Neural cell (in vitro differentiated cells): Measurements from ENCODE around the gene PIK3IP1. TPM values are rescaled to one million over a fixed set of nuclear protein-coding genes. Genes with fewer than 3 reads are reported as not detected.

Source experiments
- H2AFZ ChIP-seq: fragments of 200-600, 300-800 bp; sonication (generic), shearing (Covaris generic); 2 replicates; pipeline ENCODE4 v1.6.0; 2014; ENCODE audit warnings: low read depth, mild to moderate bottlenecking, antibody characterized with exemption, low read length, moderate library complexity
- H3F3A ChIP-seq: fragments of 200-600 bp; shearing (Covaris generic); 2 replicates; pipeline ENCODE4 v1.6.1; 2016; ENCODE audit warnings: mild to moderate bottlenecking, moderate library complexity, mixed read lengths, antibody characterized with exemption, low read length; ENCODE audit not compliant: insufficient read depth, poor library complexity, severe bottlenecking
- H3K27ac ChIP-seq: fragments of 200-600, 300-800 bp; sonication (generic), shearing (Covaris generic); 2 replicates; pipeline ENCODE4 v1.5.1; 2014; ENCODE audit warnings: mild to moderate bottlenecking, low read length, moderate library complexity
- H3K27me3 ChIP-seq: fragments of 300-800, 200-600 bp; sonication (generic), shearing (Covaris generic); 2 replicates; pipeline ENCODE4 v1.6.0; 2014; ENCODE audit warnings: mild to moderate bottlenecking, low read depth, low read length, moderate library complexity; ENCODE audit not compliant: insufficient read depth
- H3K36me3 ChIP-seq: fragments of 300-800, 200-600 bp; sonication (generic), shearing (Covaris generic); 2 replicates; pipeline ENCODE4 v1.5.1; 2014; ENCODE audit warnings: mild to moderate bottlenecking, antibody characterized with exemption, low read length, moderate library complexity; ENCODE audit not compliant: insufficient read depth
- H3K4me2 ChIP-seq: fragments of 300-800, 200-600 bp; sonication (generic), shearing (Covaris generic); 2 replicates; pipeline ENCODE4 v1.6.0; 2014; ENCODE audit warnings: mild to moderate bottlenecking, low read length
- H3K4me3 ChIP-seq: fragments of 300-800, 200-600 bp; sonication (generic), shearing (Covaris generic); 2 replicates; pipeline ENCODE4 v1.5.1; 2014; ENCODE audit warnings: mild to moderate bottlenecking, low read length, moderate library complexity
- H3K79me2 ChIP-seq: fragments of 200-600 bp; shearing (Covaris generic); replicated peaks from 2 replicates; pipeline ENCODE4 v1.6.0; 2014; ENCODE audit warnings: mild to moderate bottlenecking, low read length, moderate library complexity; ENCODE audit not compliant: insufficient read depth
- H3K9ac ChIP-seq: fragments of 300-800, 200-600 bp; sonication (generic), shearing (Covaris generic); 2 replicates; pipeline ENCODE4 v1.6.1; 2016; ENCODE audit warnings: mild to moderate bottlenecking, low read length, mixed read lengths
- H3K9me2 ChIP-seq: fragments of 200-600 bp; shearing (Covaris generic); 2 replicates; pipeline ENCODE4 v1.6.1; 2016; ENCODE audit warnings: mild to moderate bottlenecking, low read length, mixed read lengths; ENCODE audit not compliant: insufficient read depth
- H3K9me3 ChIP-seq: fragments of 200-600, 300-800 bp; sonication (generic), shearing (Covaris generic); 2 replicates; pipeline ENCODE4 v1.6.1; 2016; ENCODE audit warnings: mild to moderate bottlenecking, mixed run types, low read length, moderate library complexity, mixed read lengths
- H4K20me1 ChIP-seq: fragments of 200-600 bp; shearing (Covaris generic); 2 replicates; pipeline ENCODE4 v1.6.1; 2016; ENCODE audit warnings: mild to moderate bottlenecking, mixed run types; ENCODE audit not compliant: insufficient read depth
- CTCF ChIP-seq: fragments of 450-650 bp; IDR thresholded peaks from 2 replicates; pipeline ENCODE4 v1.5.1; 2014; ENCODE audit warnings: antibody characterized with exemption, mild to moderate bottlenecking, moderate library complexity; ENCODE audit not compliant: poor library complexity, severe bottlenecking
- EP300 ChIP-seq: fragments of 450-650 bp; conservative IDR thresholded peaks from 2 replicates; pipeline ENCODE4 v1.6.1; 2014; ENCODE audit warnings: antibody characterized with exemption, mild to moderate bottlenecking, moderate library complexity; ENCODE audit not compliant: poor library complexity, severe bottlenecking
- EZH2 ChIP-seq: fragments of 200-600, 300-800 bp; shearing (Covaris generic), sonication (generic); IDR thresholded peaks from 2 replicates; pipeline ENCODE4 v1.6.1; 2014; ENCODE audit warnings: antibody characterized with exemption, low read length, borderline replicate concordance, mild to moderate bottlenecking; ENCODE audit not compliant: insufficient read depth, poor library complexity, severe bottlenecking
- MXI1 ChIP-seq: fragments of 450-650 bp; conservative IDR thresholded peaks from 2 replicates; pipeline ENCODE4 v1.6.1; 2014; ENCODE audit warnings: antibody characterized with exemption, mild to moderate bottlenecking; ENCODE audit not compliant: poor library complexity, severe bottlenecking
- POLR2AphosphoS5 ChIP-seq: IDR thresholded peaks from 2 replicates; pipeline ENCODE4 v1.6.1; 2012
- RAD21 ChIP-seq: fragments of 450-650 bp; conservative IDR thresholded peaks from 2 replicates; pipeline ENCODE4 v1.6.1; 2014; ENCODE audit warnings: antibody characterized with exemption, mild to moderate bottlenecking, moderate library complexity
- REST ChIP-seq: IDR thresholded peaks from 2 replicates; pipeline ENCODE4 v1.6.1; 2012; ENCODE audit warnings: borderline replicate concordance
- SMC3 ChIP-seq: fragments of 450-650 bp; conservative IDR thresholded peaks from 2 replicates; pipeline ENCODE4 v1.6.1; 2014; ENCODE audit warnings: antibody characterized with exemption, mild to moderate bottlenecking, moderate library complexity; ENCODE audit not compliant: poor library complexity
- TAF1 ChIP-seq: IDR thresholded peaks from 2 replicates; pipeline ENCODE4 v1.6.1; 2012; ENCODE audit warnings: low read depth
- polyA plus RNA-seq: library from polyadenylated mRNA; depleted of rRNA; stranded (reverse); fragments of >200 nt; gene quantifications from 2 replicates; pipeline ENCODE4 v1.2.3, GENCODE V29; 2014

PIK3IP1 gene
- polyA plus RNA-seq, 1 donor from 2014 or later: 32.0 TPM

- H3K27ac ChIP-seq: no peak overlapping the region
- H3F3A ChIP-seq: no peaks in the 10 kb centered on the region
- H3K4me2 ChIP-seq: no peak overlapping the region
- H3K9me3 ChIP-seq: no peaks in the 10 kb centered on the region
- H2AFZ ChIP-seq: no peak overlapping the region
- no peak overlapping the region for H3K9ac ChIP-seq
- H3K9me2 ChIP-seq: no peaks in the 10 kb centered on the region
- no peaks in the 10 kb centered on the region for H4K20me1 ChIP-seq
- no peaks in the 10 kb centered on the region for H3K27me3 ChIP-seq
- H3K4me3 ChIP-seq: no peak overlapping the region
- no peak for TF ChIP-seq SMC3
- no peak for TF ChIP-seq TAF1
- TF ChIP-seq POLR2AphosphoS5: no peak
- peaks cover 5% of the 10 kb centered on the region for H3K36me3 ChIP-seq
- no peaks in the 10 kb centered on the region for H3K79me2 ChIP-seq
Observed at GRCh38 chr22:31278151-31278621, 14.1 kb downstream of the PIK3IP1 start.

GRCh38 chr22:31277741-31278140 is 14.5 kb downstream of the PIK3IP1 start:
- Histone ChIP-seq H4K20me1 (no peaks in the 10 kb centered on the region), H3K9me3 (no peaks in the 10 kb centered on the region), H3K9ac (no peak overlapping the region), H3K79me2 (no peaks in the 10 kb centered on the region), H3K27me3 (no peaks in the 10 kb centered on the region), H3K9me2 (no peaks in the 10 kb centered on the region), H3K36me3 (peaks cover 5% of the 10 kb centered on the region), H3K4me2 (no peak overlapping the region), H3K27ac (no peak overlapping the region), H3F3A (no peaks in the 10 kb centered on the region), H3K4me3 (no peak overlapping the region), H2AFZ (no peak overlapping the region)
- TF ChIP-seq EZH2 (no peak), CTCF (no peak), REST (no peak), EP300 (no peak), SMC3 (no peak), TAF1 (no peak), MXI1 (no peak), RAD21 (no peak), POLR2AphosphoS5 (no peak)
